LHCN-M2 (cell line): ENCODE results near the gene KIAA0930. TPM values are rescaled to one million over a fixed set of nuclear protein-coding genes. Genes with fewer than 3 reads are reported as not detected.

Source experiments
- DNase-seq: peaks from one replicate; pipeline ENCODE4 v3.0.0-alpha.2; 2012; ENCODE audit warnings: low read depth
- total RNA-seq: library from RNA; depleted of rRNA; stranded (reverse); fragments of >200 nt; gene quantifications from 2 replicates; pipeline ENCODE4 v1.2.3, GENCODE V29; 2014

Gene KIAA0930
- total RNA-seq, 1 experiment from 2014 or later: 27.3 TPM

DNA sequence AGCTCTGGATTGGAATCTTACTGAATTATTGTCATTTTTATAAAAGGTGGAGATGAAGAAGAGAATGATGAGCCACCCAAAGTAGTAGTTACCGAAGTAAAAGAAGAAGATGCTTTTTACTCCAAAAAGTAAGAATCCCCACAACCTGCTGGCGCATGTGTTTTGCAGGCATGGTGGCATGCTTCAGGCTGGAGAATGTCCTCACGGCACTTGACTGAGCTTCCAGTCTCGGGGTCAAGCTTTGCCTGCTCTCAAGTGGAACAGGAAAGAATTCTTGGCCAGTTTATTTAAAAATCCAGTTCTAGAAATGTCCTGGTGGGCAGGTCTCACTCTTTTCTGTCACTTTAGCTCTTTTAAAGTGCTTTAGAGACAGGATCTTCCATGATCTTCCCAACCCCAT, 59.5 kb downstream of the KIAA0930 start:
- DNase-seq: no peak

DNA sequence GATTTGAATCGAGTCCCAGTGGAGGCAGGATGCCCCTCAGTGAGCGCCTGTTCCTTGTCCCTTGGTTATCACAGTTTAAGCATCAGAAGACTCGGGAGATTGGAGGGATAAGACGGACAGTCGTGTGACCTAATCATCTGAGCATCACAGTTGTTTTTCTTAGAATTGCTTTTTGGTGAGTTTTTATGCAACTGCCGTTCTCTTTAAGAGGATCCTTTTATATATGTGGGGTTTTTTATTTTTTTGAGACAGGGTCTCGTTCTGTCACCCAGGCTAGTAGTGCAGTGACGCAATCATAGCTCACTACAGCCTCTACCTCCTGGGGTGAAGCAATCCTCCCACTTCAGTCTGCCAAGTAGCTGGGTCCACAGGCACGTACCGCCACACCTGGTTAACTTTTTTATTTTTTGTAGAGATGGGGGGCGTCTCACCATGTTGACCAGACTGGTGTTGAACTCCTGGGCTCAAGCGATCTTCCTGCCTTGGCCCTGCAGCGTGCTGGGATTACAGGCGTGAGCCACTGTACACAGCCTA, 60.5 kb downstream of the KIAA0930 start:
- DNase-seq: no peak

DNA sequence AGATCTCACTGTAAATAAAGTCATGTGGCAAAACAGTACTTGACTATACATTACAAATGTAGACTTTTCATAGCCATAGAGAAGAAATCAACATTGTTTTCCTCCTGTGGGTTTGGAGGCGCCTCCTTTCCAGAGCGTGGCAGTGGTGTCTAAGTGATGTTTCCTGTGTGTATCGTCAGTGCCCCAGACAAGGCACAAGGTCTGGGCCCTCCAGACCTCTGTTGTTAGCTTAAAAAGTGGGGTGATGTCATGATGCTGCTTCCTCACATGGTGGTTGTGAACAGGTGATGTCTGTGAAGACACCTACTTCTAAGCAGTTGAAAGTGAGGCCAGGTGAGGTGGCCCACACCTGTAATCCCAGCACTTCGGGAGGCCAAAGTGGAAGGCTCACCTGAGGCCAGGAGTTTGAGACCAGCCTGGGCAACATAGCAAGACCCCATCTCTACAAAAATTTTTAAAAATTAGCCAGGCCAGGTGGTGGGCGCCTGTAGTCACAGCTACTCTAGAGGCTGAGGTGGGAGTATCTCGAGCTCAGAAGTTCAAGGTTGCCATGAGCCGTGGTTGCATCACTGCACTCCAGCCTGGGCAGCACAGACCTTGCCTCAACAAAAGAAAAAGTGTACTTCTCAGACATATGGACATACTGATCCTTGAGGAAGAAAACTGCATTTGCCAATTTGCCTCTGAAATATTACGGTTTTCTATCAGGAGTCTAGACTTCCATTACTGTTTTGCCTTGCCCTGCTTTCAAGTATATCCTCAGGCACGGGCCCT, 61.2 kb downstream of the KIAA0930 start:
- DNase-seq: no peak

DNA sequence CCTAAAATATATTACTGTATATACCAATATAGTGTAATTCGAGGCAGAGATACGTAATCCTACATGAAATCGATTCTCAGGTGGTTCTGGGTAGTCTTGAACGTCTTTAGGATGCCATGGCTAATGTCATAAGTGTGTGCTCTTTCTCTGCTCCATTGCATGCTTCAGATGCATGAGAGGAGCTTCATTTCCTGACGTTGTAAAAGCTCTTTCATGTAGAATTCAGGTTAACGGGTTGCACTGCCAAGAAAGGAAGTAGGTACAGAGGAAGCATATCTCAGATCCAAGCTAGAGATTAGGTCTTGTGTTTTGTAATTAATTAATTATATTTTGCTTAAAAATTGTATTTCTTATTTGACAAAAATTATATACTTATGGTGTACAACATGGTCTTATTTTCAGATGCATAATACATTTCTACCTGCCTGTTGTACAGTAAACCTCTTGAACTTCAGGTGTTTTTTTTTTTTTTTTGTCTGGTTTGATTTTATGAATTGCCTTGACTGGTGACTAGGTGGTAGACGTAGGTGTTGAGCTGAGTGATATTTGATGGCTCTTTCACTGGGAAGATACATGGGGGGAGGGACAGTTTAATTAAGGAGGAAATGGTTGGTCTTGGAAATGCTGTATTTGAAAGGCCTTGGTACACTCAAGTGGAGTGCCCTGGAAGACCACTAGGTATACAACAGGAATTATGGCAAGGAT, 67.7 kb downstream of the KIAA0930 start:
- no peak for DNase-seq

DNA sequence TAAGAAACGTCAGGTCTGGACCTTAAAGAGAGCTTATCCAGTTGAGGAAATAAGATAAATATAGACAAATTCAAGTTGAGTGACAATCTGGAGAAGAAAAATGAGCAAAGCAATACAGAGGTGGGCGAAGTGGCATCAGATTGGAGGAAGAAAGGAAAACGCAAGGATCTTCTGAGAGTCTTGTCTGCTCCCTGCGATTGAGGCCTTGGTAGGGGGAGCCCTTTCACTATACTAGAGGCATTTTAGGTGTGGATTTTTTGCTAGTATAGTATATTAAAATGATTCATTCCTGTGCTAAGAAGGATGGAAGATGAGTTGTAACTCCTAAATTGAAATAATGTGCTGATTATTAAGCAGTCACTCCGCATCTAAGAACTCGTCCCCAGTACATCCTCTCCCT, 68.9 kb downstream of the KIAA0930 start:
- DNase-seq: no peak

DNA sequence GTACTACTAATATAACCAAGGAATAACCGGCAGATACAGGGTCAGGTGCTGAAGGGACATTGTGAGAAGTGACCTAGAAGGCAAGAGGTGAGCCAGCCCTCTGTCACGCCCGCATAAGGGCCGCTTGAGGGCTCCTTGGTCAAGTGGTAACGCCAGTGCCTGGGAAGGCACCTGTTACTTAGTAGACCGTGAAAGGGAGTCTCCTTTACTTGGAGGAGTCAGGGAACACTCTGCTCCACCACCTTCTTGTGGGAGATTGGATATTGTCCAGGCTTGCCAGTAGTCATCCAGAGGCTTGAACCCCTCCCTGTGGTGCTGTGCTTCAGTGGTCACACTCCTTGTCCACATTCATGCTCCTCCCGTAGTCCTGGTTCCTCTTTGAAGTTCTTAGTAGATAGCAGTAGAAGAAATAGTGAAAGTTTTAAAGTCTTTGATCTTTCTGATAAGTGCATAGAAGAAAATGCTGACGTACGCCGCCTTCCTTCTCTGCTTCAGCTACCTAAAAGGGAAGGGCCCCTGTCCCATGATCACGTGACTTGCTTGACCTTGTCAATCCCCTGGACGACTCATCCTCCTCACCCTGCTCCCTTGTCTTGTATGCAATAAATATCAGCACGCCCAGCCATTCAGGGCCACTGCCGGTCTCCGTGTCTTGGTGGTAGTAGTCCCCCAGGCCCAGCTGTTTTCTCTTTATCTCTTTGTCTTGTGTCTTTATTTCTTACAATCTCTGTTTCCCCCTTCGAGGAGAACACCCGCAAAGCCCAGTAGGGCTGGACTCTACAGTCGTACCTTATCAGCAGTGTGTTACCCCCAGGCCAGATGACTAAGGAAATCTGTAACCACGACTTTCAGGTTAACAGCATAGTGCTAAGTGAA, 70.9 kb downstream of the KIAA0930 start:
- DNase-seq: no peak

DNA sequence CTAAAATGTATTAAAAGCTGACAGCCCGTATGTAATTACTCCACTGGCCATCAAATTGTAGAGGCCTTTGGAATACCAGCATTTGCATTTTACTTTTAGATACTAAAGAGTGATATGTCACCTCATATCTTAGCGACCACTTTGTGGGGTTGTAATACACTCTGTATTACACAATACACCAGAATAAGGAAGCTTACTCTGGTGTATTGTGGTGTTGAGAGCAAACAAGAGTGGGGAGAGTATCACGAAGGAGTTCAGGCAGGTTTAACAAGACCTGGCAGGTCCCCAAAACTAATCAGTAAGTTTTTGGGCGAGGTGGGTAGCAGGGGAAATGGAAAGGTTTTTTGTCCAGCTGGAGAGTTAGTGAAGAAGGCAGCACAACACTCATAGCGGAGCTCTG, 73.8 kb downstream of the KIAA0930 start:
- no peak for DNase-seq

DNA sequence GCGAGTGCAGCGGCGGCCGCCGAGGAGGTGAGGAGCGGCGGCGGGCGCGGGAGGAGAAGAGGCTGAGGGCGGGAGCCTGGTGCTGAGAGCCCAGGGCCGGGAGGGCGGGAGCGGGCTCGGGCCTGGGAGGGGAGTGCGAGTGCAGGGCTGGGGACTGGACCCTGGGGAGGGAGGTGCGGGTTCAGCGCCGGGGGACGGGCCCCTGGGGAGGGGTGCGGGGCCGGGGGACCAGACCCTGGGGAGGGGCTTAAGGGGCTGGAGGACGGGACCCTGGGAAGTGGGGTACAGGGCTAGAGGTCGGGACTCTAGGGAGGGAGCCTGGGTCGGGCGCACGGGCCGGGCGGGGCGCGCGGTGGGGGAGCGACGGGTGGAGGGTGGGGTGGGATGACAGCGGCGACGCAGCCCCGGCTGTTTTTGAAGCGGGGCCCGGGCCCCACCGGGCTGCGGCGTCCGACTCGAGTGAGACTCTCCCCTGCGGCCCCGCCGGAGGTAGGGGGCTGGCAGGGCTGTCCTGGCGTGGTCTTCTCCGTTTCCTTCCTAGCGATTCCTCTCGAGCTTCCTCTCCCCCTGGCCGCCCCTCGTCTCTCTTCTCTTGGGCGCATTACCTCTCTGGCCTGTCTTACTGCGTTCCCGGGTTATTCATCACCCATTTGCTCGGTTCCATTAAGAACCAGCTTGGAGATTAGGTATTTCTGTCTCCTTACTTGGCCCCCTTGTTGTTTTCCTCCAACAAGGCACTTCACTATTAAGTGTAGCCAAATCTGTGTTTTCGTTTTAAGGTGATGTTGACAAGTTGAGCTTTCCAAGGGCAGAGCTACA, 76.2 kb downstream of the KIAA0930 start:
- no peak for DNase-seq

DNA sequence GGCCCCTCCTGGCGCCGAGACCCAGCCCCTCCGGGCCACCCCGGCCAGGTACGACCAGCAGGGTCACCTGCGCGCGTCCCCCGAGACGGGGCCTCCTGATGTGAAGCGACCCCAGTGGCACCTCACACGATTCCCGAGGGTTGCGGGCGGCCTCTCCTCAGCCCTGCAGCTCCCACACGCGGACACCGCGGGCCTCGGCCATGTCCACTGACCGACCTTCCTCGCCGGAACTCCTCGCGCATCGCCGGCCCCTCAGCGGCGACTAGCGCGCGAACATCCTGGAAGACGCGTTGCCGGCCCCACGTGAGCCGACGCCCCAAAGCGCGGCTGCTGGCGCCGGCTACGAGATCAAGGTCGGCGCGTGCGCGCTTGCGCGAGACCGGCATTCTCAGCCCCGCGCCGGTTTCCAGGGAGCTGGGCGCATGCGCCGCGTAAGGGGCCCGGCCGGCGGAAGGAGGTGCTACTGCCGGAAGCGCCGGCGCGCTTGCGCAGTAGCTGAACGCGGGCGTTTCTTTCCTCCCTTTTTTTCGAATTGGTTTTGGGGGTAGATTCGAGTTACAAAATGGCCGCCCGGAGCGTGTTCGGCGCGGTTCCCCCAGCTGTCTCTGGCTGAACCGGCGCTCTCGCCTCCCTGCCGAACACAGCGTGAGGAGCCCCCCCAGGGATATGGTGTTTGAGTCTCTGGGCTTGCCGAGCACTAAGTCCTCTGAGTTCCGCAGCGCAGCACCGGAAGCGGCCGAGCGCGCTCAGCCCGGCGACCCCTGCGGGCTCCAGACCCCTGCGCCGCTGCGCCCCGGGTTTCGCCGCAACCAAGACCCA, 77.0 kb downstream of the KIAA0930 start, which contains the start of gene NUP50:
Gene NUP50 (plus strand): TSS at position 475 of the 819 bp plus-strand sequence. CDS start 4,253 bp downstream, outside the sequence.
- peak; percentile 94 for DNase-seq

DNA sequence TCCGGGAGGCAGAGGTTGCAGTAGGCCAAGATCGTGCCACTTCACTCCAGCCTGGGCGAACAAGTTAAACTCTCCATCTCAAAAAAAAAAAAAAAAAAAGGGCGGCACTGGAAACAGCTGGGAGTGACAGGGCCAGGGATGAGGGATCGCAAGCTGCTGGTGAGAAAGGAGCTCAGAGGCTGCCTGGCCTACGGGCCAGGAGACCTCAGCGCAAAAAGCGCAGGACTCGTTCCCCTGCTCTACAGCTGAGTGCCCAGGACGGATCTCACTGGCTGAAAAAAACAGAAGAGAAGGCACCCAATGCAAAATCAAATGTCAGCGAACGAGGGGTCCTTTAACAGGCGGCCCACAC, 77.6 kb downstream of the KIAA0930 start:
- DNase-seq: peak; percentile 49

DNA sequence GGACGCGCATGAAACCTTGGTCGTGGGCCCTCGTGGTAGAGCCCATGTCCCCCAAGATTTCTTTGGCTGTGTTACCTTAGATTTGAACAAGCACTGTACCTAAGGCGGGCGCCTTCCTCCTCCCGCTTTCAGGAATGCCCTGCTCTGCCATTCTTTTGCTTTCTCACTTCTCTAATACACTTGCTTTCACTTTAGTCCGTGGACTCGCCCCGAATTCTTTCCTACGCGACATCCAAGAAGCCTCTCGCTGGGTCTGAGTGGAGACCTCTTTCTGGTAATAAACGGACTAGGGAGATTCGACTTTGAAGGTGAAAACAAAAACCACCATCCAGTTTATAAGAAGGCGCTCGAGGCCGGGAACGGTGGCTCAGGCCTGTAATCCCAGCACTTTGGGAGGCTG, 78.2 kb downstream of the KIAA0930 start:
- DNase-seq: no peak

DNA sequence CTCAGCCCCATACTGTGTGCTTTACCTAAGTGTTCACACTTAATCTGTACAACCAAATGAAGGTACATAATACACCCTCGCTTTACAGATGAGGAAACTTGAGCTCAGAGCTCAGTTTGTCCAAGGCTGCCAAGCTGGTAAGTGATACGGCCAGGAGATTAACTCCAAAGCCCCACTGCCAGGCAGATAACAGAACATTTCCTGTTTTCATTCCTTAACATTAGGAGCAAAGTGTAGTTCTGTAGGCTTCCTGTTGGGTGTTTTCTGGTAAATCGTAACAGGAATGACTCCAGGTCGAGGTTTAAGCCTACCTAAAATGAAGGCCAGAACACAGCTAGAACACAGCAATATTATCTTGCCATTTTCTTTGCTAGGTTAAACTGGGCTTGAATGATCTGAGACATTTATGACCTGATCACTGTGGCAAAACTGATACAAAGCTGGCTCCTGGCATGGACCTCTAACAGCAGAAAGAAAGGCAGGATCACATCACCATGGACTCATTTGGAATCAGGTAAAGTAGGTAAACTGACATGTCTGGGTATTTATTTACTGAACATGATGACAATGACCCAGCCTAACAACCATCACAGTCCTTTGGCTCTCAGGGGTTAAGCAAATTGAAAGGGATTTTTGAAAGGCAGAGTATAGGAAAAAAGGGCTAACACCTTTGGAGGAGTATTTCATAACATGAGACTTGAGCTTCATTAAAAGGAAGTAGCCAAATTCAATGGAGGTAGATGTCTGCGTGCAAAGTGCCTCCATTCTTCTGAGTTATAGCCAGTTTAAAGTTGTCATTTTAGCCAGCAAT, 80.8 kb downstream of the KIAA0930 start:
- peak; percentile 69 for DNase-seq

DNA sequence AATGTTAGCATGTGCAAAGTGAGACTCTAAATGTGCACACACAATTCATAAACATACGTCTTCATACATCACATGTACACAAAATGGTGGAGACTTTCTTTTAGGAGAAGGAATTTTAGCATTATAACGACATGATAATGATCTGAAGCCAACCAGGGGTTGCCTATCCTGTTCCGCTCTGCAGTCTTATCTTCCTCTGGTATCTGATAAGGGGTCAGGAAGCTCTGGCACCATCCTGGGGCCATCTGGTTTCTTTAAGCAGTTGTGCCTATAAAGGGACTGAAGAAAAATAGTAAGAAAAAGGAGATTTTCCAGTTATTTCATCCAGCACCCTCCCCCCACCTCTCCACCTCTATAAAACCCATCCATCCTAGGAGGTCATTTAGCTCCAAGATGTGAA, 82.8 kb downstream of the KIAA0930 start:
- DNase-seq: no peak

DNA sequence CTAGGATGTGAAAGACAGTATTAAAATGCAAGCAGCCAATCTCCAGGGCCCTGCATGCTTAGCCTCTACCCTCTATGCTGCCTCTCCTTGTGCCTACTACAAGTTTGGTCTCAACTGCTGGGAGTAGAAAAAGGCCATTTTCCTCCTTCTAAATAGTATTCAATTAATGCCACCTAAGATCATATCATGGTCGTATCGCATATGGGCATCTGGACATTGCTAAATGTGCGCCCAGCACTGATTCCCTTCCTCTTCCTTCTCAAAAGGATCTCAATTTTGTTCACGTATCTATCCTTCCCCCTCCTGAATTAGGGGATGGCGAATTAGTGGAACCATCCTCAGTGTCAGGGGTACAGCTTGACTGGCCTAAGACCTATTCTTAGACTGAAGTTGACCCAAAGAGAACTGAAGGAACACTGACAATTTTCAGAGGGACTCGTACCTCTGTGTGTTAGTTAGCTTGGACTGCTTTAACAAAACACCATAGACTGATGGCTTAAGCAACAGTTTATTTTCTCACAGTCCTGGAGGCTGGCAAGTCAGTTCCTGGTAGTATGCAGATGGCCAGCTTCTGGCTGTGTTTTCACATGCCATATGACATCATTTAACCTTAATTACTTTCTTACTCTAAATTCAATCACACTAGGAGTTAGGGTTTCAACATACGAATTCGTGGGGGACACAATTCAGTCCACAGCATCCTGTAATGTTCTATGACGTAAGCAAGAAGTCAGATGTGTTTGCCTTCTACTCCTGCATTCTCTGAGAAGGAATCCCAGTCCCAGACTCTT, 85.4 kb downstream of the KIAA0930 start:
- no peak for DNase-seq

DNA sequence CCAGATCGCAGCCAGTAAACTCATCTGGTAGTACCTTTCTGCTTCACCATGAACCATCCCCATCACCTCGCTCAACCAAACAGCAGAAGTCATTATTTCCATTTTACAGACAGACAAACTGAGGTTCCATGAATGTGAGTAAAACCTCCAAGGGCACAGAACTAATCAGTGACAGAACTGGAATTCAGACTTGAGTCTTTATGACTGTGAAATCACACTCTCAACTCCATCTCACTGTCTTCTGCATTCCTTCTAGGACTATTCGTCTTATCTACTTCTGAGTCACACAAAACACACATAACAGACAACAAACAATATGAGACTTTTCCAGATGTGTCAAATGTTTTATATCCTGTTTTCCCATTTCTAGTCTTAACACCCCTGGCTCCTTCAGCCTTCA, 86.3 kb downstream of the KIAA0930 start:
- DNase-seq: peak; percentile 26

DNA sequence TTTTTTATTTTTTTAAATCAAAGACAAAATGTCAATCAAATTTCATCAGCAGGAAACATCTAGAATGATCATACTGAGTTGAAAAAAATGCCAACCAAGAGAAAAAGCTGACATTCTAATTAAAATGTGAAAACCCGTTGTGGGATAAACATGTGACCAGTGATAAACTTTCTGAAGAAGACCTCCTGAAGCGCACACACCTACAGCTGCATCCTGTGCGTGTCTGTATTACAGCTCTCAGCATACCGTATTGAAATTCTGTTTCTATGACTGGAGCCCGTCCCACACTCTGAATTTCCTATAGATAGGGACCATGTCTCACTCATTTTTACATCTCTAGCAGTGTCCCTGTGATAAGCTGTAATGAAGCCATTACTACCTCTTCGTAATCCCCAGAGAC, 89.2 kb downstream of the KIAA0930 start:
- DNase-seq: no peak

DNA sequence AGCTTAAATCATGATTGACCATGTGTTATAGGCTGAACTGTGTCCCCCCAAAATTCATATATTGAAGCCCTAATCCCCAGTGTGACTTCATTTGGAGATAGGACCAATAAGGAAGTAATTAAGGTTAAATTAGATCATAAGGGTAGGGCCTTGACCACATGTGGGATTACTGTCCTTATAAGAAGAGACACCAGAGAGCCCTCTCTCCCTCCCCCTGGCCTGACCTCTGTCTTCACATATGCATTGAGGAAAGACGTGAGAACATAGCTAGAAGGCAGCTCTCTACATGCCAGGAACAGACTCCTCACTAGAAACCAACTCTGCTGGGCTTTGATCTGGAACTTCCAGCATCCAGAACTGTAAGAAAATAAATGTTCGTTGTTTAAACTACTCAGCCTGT, 90.6 kb downstream of the KIAA0930 start:
- DNase-seq: no peak

DNA sequence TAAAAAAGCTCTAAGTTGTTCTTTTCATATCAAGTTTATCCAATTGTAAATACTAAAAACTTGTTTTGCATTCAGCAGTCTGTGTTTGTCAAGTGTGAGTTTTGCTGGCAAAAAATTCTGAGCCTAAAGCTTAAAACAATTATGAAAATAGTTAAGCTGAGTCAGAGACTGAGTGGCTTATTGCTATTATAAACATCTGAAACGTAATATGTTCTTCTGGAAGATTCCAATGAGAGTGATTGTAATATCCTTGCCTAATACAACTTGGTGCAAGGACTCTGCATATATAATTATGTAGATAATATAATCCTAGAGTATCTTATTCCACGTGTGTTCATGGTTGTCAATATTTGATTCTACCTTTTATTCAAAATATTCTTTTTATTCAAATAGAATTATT, 91.0 kb downstream of the KIAA0930 start:
- DNase-seq: no peak
